ENCODE data around the gene UPF2. TPM values are rescaled to one million over a fixed set of nuclear protein-coding genes. Genes with fewer than 3 reads are reported as not detected.

UPF2 gene
- total RNA-seq, 3 donors from 2014 or later, result 22.4 to 32.9 (median 29.2) TPM

GRCh38 chr10:11874568-11875493, 167.8 kb downstream of the UPF2 start:
- no peak for TF ChIP-seq POLR2AphosphoS5 (IDR thresholded peaks at IDR 0.05)
- TF ChIP-seq POLR2A (IDR thresholded peaks at IDR 0.05), result no peak
- TF ChIP-seq CTCF (IDR thresholded peaks at IDR 0.05), result no peak
- no peaks in the 10 kb centered on the region for H3K9me3 ChIP-seq
- DNase-seq (ENCODE audit: low spot score in 2 of 2), result peak; percentile 71 to 83
- H3K36me3 ChIP-seq, result no peaks in the 10 kb centered on the region
- peak overlapping the region in 2 of 3 donors; percentile 26 to 29 for H3K4me3 ChIP-seq
- H3K27me3 ChIP-seq, result no peaks in the 10 kb centered on the region
- intact Hi-C loops (cut with DNase I; ENCODE audit: low total_unique reads), result no loop called here
- peaks cover 4 to 14% of the 10 kb centered on the region in 2 donors for H3K4me1 ChIP-seq
- peak overlapping the region; percentile 80 to 95 for H3K27ac ChIP-seq

- Histone ChIP-seq H3K27ac (peak overlapping the region in 1 of 2 donors; percentile 64), H3K9me3 (no peaks in the 10 kb centered on the region), H3K4me1 (peaks cover 4 to 14% of the 10 kb centered on the region in 2 donors), H3K27me3 (no peaks in the 10 kb centered on the region), H3K36me3 (no peaks in the 10 kb centered on the region), H3K4me3 (no peak overlapping the region)
- no peak for DNase-seq (ENCODE audit: low spot score in 2 of 2)
- intact Hi-C loops (cut with DNase I; ENCODE audit: low total_unique reads), result no loop called here
- TF ChIP-seq POLR2A (IDR thresholded peaks at IDR 0.05), result no peak
- no peak for TF ChIP-seq CTCF (IDR thresholded peaks at IDR 0.05)
- no peak for TF ChIP-seq POLR2AphosphoS5 (IDR thresholded peaks at IDR 0.05)
Measured at GRCh38 chr10:11871466-11871865, 171.1 kb downstream of the UPF2 start.

- TF ChIP-seq POLR2AphosphoS5 (IDR thresholded peaks at IDR 0.05) (no peak), CTCF (IDR thresholded peaks at IDR 0.05) (no peak), POLR2A (IDR thresholded peaks at IDR 0.05) (no peak)
- no peaks in the 10 kb centered on the region for H3K36me3 ChIP-seq
- intact Hi-C loops (cut with DNase I; ENCODE audit: low total_unique reads), result no loop called here
- peaks cover 0 to 14% of the 10 kb centered on the region in 2 donors for H3K4me1 ChIP-seq
- no peak for DNase-seq (ENCODE audit: low spot score in 2 of 2)
- H3K27ac ChIP-seq, result peak overlapping the region in 1 of 2 donors; percentile 64
- no peak overlapping the region for H3K4me3 ChIP-seq
- H3K27me3 ChIP-seq, result no peaks in the 10 kb centered on the region
- no peaks in the 10 kb centered on the region for H3K9me3 ChIP-seq
Measured at GRCh38 chr10:11870900-11871400, 171.7 kb downstream of the UPF2 start.

GRCh38 chr10:11870461-11870780, 172.2 kb downstream of the UPF2 start:
- Histone ChIP-seq H3K27ac (peak overlapping the region; percentile 39 to 40), H3K4me3 (peak overlapping the region in 2 of 3 donors; percentile 34 to 56), H3K9me3 (no peaks in the 10 kb centered on the region), H3K27me3 (no peaks in the 10 kb centered on the region), H3K4me1 (peaks cover 0 to 10% of the 10 kb centered on the region in 2 donors), H3K36me3 (no peaks in the 10 kb centered on the region)
- intact Hi-C loops (cut with DNase I; ENCODE audit: low total_unique reads), result no loop called here
- no peak for DNase-seq (ENCODE audit: low spot score in 2 of 2)
- no peak for TF ChIP-seq CTCF (IDR thresholded peaks at IDR 0.05)
- TF ChIP-seq POLR2A (IDR thresholded peaks at IDR 0.05), result no peak
- no peak for TF ChIP-seq POLR2AphosphoS5 (IDR thresholded peaks at IDR 0.05)

Other genes with a start within 250 kb of the UPF2 start
- gene PROSER2, start 219.5 kb downstream of the UPF2 start, total RNA-seq, result 1 to 10 TPM; 2.9 to 9.5 (median 8.5) TPM
- gene DHTKD1, start 26.1 kb upstream of the UPF2 start, total RNA-seq, result 10 to 100 TPM; 22.3 to 35.7 (median 31.9) TPM
- gene SEC61A2, start 86.9 kb upstream of the UPF2 start, total RNA-seq, result 10 to 100 TPM in 2 of 3 donors, 1 to 10 TPM in 1; 6.2 to 15.7 (median 10.2) TPM
- gene NUDT5, start 153.1 kb upstream of the UPF2 start, total RNA-seq, result 10 to 100 TPM; 44.3 to 54.4 (median 49.3) TPM
- gene CDC123, start 153.4 kb upstream of the UPF2 start, total RNA-seq, result 10 to 100 TPM; 61.6 to 87.5 (median 86.7) TPM